Natural killer cell (primary cell): ENCODE measurements around the gene WDR37. TPM values are rescaled to one million over a fixed set of nuclear protein-coding genes. Genes with fewer than 3 reads are reported as not detected.

Source experiments
- ATAC-seq, 3 donors: fragments of 150-1000 bp in 2 of 3; fragments of 200-7000 bp in 1 of 3; cut with Tn5 transposase; 1 replicate in 1 of 3; 2 replicates in 2 of 3; pipeline ENCODE4 v1.10.0; 2021; ENCODE audit warnings: mild to moderate bottlenecking in 2 of 3, moderate library complexity in 2 of 3
- DNase-seq, 2 donors: peaks; one replicate each; pipeline versions ENCODE4 v3.0.0 to v3.0.0-alpha.2; 2013 to 2021; ENCODE audit warnings: mixed read lengths in 1 of 2
- H3K27ac ChIP-seq: one replicate; pipeline ENCODE4 v1.5.1; 2013; ENCODE audit warnings: mild to moderate bottlenecking, low read length
- H3K27me3 ChIP-seq: one replicate; pipeline ENCODE4 v1.6.1; 2013; ENCODE audit warnings: low read length; ENCODE audit not compliant: control insufficient read depth, insufficient read depth
- H3K36me3 ChIP-seq: one replicate; pipeline ENCODE4 v1.6.1; 2013; ENCODE audit warnings: low read length; ENCODE audit not compliant: control insufficient read depth, insufficient read depth
- H3K4me1 ChIP-seq: one replicate; pipeline ENCODE4 v1.6.1; 2013; ENCODE audit warnings: low read length; ENCODE audit not compliant: control insufficient read depth, insufficient read depth
- H3K4me3 ChIP-seq: one replicate; pipeline ENCODE4 v1.5.1; 2013; ENCODE audit warnings: low read length
- H3K9me3 ChIP-seq: one replicate; pipeline ENCODE4 v1.6.1; 2013; ENCODE audit warnings: low read length; ENCODE audit not compliant: control insufficient read depth, insufficient read depth
- H3K27ac Mint-ChIP-seq, 2 donors: one replicate each; pipeline ENCODE4 v1.8.0; 2022; ENCODE audit warnings: mild to moderate bottlenecking in 2 of 2, mixed read lengths in 2 of 2, moderate library complexity in 1 of 2
- H3K27me3 Mint-ChIP-seq, 2 donors: one replicate each; pipeline ENCODE4 v1.8.0; 2022; ENCODE audit warnings: low read depth in 2 of 2, mixed read lengths in 2 of 2
- H3K36me3 Mint-ChIP-seq: one replicate; pipeline ENCODE4 v1.8.0; 2022; ENCODE audit warnings: mixed read lengths
- H3K4me1 Mint-ChIP-seq, 2 donors: one replicate each; pipeline ENCODE4 v1.8.0; 2022; ENCODE audit warnings: mixed read lengths in 2 of 2
- H3K4me3 Mint-ChIP-seq: one replicate; pipeline ENCODE4 v1.8.0; 2022; ENCODE audit warnings: mild to moderate bottlenecking, moderate library complexity, mixed read lengths
- H3K9me3 Mint-ChIP-seq, 2 donors: one replicate each; pipeline ENCODE4 v1.8.0; 2022; ENCODE audit warnings: mixed read lengths in 2 of 2
- WGBS: methylation state at CpG from one replicate; pipeline ENCODE4 v1.1.7; 2013; ENCODE audit warnings: missing lambda C conversion rate; ENCODE audit not compliant: insufficient coverage; 5-methylcytosine and 5-hydroxymethylcytosine counted together
- intact Hi-C: fragments of 100-400 bp; cut with micrococcal nuclease; formaldehyde crosslinking; loops from one replicate; pipeline ENCODE4 v1.14.2; 2022
- total RNA-seq, 4 donors: library from RNA; stranded (reverse); fragments of 120-200 nt in 1 of 4; gene quantifications; one replicate each; pipeline versions ENCODE4 v1.2.3 to v1.2.4, GENCODE V29; 2013 to 2022
- TF ChIP-seq, protein P1 (sequence below): fragments of 200-600 bp; IDR thresholded peaks from one replicate; pipeline ENCODE4 v1.8.0; 2022; ENCODE audit warnings: antibody characterized with exemption

Gene WDR37
- total RNA-seq, 3 donors from 2014 or later (not counting 1 experiment from before 2014, with no cell fraction given), result 56.3 to 59.6 (median 57.6) TPM

DNA sequence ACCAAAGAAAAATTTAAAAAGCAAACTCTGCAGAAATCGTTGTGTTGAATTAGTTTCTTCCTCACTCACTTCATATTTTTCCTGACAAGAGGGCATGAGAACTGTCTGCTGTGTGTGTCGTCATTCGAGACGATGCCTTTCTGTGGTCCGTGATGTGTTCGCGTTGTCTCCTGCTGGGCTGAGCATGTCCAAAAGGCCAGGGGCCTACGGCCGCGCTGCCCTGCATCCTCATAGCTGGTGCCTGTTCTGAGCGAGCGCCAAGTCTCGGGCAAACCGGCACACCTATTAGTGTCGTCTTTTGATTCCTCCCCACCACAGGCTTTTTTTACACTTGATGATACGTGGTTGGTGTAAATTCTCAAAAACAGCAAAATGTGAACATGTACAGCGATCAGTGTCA is 27.4 kb downstream of the WDR37 start:
- peaks cover 22 to 36% of the 10 kb centered on the region in 2 donors for H3K4me1 Mint-ChIP-seq
- Histone ChIP-seq H3K27me3 (no peaks in the 10 kb centered on the region), H3K9me3 (no peaks in the 10 kb centered on the region), H3K36me3 (peaks cover 92% of the 10 kb centered on the region), H3K4me1 (peaks cover 5% of the 10 kb centered on the region), H3K4me3 (no peak overlapping the region), H3K27ac (no peak overlapping the region)
- H3K4me3 Mint-ChIP-seq, result no peak overlapping the region
- no peak for ATAC-seq
- TF ChIP-seq, protein P1, sequence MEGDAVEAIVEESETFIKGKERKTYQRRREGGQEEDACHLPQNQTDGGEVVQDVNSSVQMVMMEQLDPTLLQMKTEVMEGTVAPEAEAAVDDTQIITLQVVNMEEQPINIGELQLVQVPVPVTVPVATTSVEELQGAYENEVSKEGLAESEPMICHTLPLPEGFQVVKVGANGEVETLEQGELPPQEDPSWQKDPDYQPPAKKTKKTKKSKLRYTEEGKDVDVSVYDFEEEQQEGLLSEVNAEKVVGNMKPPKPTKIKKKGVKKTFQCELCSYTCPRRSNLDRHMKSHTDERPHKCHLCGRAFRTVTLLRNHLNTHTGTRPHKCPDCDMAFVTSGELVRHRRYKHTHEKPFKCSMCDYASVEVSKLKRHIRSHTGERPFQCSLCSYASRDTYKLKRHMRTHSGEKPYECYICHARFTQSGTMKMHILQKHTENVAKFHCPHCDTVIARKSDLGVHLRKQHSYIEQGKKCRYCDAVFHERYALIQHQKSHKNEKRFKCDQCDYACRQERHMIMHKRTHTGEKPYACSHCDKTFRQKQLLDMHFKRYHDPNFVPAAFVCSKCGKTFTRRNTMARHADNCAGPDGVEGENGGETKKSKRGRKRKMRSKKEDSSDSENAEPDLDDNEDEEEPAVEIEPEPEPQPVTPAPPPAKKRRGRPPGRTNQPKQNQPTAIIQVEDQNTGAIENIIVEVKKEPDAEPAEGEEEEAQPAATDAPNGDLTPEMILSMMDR, result no peak
- H3K9me3 Mint-ChIP-seq, result no peaks in the 10 kb centered on the region
- intact Hi-C loops, result no loop called here
- WGBS, result 97% methylated on average over 17 of the region's 17 CpGs
- DNase-seq, result no peak
- no peaks in the 10 kb centered on the region for H3K27me3 Mint-ChIP-seq
- peaks cover 7% of the 10 kb centered on the region for H3K36me3 Mint-ChIP-seq
- H3K27ac Mint-ChIP-seq, result peak overlapping the region in 1 of 2 donors; percentile 45

DNA sequence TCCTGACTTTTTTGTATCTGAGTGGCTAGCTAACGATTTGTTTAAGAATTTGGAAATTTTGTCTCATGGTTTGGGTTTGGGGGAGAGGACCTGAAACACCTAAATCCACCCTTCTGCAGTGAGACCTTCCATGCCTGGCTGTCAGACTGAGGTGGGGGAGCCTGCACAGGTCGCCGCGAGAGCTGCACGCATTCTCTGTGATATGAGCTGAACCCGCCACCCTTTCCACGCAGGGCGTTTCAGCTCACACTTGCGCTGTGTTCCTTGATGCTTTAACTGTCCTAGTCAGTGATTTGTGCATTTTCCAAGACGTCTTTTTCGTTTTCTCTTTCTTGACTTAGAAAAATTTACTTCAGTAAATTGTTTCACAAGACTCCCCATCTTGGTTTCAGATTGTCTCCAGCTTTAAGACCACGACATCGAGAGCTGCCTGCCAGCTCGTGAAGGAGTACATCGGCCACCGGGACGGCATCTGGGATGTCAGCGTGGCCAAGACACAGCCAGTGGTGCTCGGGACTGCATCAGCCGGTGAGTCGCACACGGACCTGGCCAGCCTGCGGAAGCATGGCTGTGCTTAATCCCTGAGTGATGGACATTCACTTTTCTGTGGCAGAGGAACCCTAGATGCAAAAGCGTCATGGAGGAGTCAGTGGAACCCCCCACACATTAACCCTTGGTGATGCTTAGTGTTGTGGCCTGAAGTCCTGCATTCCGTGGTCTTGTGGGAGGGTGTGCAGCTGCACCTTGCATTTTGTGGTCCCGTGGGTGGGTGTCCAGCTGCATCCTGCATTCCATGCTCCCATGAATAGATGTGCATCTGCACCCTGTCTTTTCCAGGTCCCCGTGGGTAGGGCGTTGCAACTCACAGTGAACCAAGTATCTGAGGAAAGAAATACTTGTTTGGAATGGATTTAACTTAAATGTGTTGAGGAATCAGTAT is 28.1 kb downstream of the WDR37 start:
- peaks cover 93% of the 10 kb centered on the region for H3K36me3 ChIP-seq
- Mint-ChIP-seq H3K27ac (peak overlapping the region; percentile 14 to 45), H3K27me3 (no peaks in the 10 kb centered on the region), H3K4me3 (no peak overlapping the region), H3K36me3 (peaks cover 8% of the 10 kb centered on the region), H3K9me3 (no peaks in the 10 kb centered on the region), H3K4me1 (peaks cover 22 to 35% of the 10 kb centered on the region in 2 donors)
- peaks cover 5% of the 10 kb centered on the region for H3K4me1 ChIP-seq
- no peaks in the 10 kb centered on the region for H3K27me3 ChIP-seq
- no peak overlapping the region for H3K4me3 ChIP-seq
- intact Hi-C loops, result no loop called here
- DNase-seq (no peak), ATAC-seq (no peak)
- WGBS, result 97% methylated on average over 28 of the region's 28 CpGs
- TF ChIP-seq, protein P1, result no peak
- H3K27ac ChIP-seq, result no peak overlapping the region
- no peaks in the 10 kb centered on the region for H3K9me3 ChIP-seq

DNA sequence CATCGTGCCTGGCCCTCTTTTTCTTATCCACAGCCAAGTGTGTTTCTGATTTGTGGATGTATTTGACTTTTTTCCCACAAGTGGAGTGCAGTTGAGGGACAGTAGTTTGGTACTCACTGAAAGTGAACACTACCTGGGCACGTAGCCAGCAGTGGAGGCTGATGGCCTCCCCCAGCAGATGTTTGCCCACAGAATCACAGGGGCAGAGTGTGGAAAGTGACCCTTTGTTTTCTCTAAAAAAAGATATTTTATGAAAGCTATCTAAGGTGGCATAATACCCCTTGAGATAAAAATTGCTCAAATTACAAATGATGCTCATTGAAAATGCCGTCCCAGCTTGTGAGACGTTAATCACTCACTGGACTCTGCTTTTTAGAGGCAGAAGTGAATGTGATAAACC is 29.1 kb downstream of the WDR37 start:
- no peak overlapping the region for H3K4me3 ChIP-seq
- DNase-seq, result no peak
- peaks cover 88% of the 10 kb centered on the region for H3K36me3 ChIP-seq
- no peak overlapping the region for H3K27ac ChIP-seq
- Mint-ChIP-seq H3K27ac (no peak overlapping the region), H3K4me3 (no peak overlapping the region), H3K4me1 (peaks cover 22 to 40% of the 10 kb centered on the region in 2 donors), H3K9me3 (no peaks in the 10 kb centered on the region), H3K27me3 (no peaks in the 10 kb centered on the region), H3K36me3 (peaks cover 7% of the 10 kb centered on the region)
- WGBS, result 96% methylated on average over 4 of the region's 4 CpGs
- TF ChIP-seq, protein P1, result no peak
- H3K4me1 ChIP-seq, result peaks cover 5% of the 10 kb centered on the region
- no peak for ATAC-seq
- no peaks in the 10 kb centered on the region for H3K27me3 ChIP-seq
- intact Hi-C loops, result no loop called here
- H3K9me3 ChIP-seq, result no peaks in the 10 kb centered on the region
